Measurements from ENCODE around the gene SRSF6.

- no peak for TF ChIP-seq CTCF (conservative IDR thresholded peaks at IDR 0.05; ENCODE audit: low read length)
- TF ChIP-seq EZH2phosphoT487 (IDR thresholded peaks at IDR 0.05; ENCODE audit: borderline replicate concordance, low read depth, low read length), result no peak
These were observed 11.3 kb upstream of the SRSF6 start for GRCh38 chr20:43446361-43446879.

Measured in OCI-LY7 (cell line).